GM23248 (cell line): ENCODE results near the gene APH1B. TPM values are rescaled to one million over a fixed set of nuclear protein-coding genes. Genes with fewer than 3 reads are reported as not detected.

Experiments
- DNase-seq: peaks from one replicate; pipeline ENCODE4 v3.0.0-alpha.2; 2015
- H2AFZ ChIP-seq: fragments of 200-600 bp; sonication (generic); 2 replicates; pipeline ENCODE4 v1.6.1; 2016; ENCODE audit warnings: antibody characterized with exemption
- H3F3A ChIP-seq: fragments of 200-600 bp; sonication (generic); 2 replicates; pipeline ENCODE4 v1.6.1; 2016; ENCODE audit warnings: mild to moderate bottlenecking, antibody characterized with exemption, mixed run types; ENCODE audit not compliant: insufficient read depth
- H3K27ac ChIP-seq: fragments of 200-600 bp; sonication (generic); 2 replicates; pipeline ENCODE4 v1.5.1; 2016; ENCODE audit warnings: mild to moderate bottlenecking
- H3K27me3 ChIP-seq: fragments of 200-600 bp; sonication (generic); replicated peaks from 2 replicates; pipeline ENCODE4 v1.6.1; 2016; ENCODE audit warnings: mild to moderate bottlenecking; ENCODE audit not compliant: insufficient read depth
- H3K36me3 ChIP-seq: fragments of 200-600 bp; sonication (generic); 2 replicates; pipeline ENCODE4 v1.6.1; 2016; ENCODE audit warnings: low read depth, mild to moderate bottlenecking
- H3K4me1 ChIP-seq: fragments of 200-600 bp; sonication (generic); 2 replicates; pipeline ENCODE4 v1.6.1; 2016; ENCODE audit warnings: mild to moderate bottlenecking; ENCODE audit not compliant: insufficient read depth
- H3K4me2 ChIP-seq: fragments of 200-600 bp; sonication (generic); one replicate; pipeline ENCODE4 v1.6.1; 2016; ENCODE audit warnings: mild to moderate bottlenecking; ENCODE audit not compliant: unreplicated experiment
- H3K4me3 ChIP-seq: fragments of 200-600 bp; sonication (generic); 2 replicates; pipeline ENCODE4 v1.5.1; 2016; ENCODE audit warnings: mild to moderate bottlenecking
- H3K79me2 ChIP-seq: fragments of 200-600 bp; sonication (generic); 2 replicates; pipeline ENCODE4 v1.6.1; 2016; ENCODE audit warnings: mild to moderate bottlenecking; ENCODE audit not compliant: insufficient read depth
- H3K9ac ChIP-seq: fragments of 200-600 bp; sonication (generic); 2 replicates; pipeline ENCODE4 v1.6.1; 2016; ENCODE audit warnings: mild to moderate bottlenecking
- H3K9me2 ChIP-seq: fragments of 200-600 bp; sonication (generic); 2 replicates; pipeline ENCODE4 v1.6.1; 2016; ENCODE audit warnings: mixed run types, mild to moderate bottlenecking, moderate library complexity; ENCODE audit not compliant: insufficient read depth
- H3K9me3 ChIP-seq: fragments of 200-600 bp; sonication (generic); one replicate; pipeline ENCODE4 v1.6.1; 2017; ENCODE audit warnings: low read depth
- H4K20me1 ChIP-seq: fragments of 200-600 bp; sonication (generic); 2 replicates; pipeline ENCODE4 v1.6.0; 2016; ENCODE audit not compliant: insufficient read depth
- EZH2 ChIP-seq: fragments of 200-600 bp; sonication (generic); IDR thresholded peaks from 2 replicates; pipeline ENCODE4 v1.6.1; 2018; ENCODE audit warnings: antibody characterized with exemption, mild to moderate bottlenecking; ENCODE audit not compliant: insufficient read depth, poor library complexity, severe bottlenecking
- EZH2phosphoT487 ChIP-seq: fragments of 200-600 bp; sonication (generic); IDR thresholded peaks from 2 replicates; pipeline ENCODE4 v1.6.1; 2018; ENCODE audit warnings: antibody characterized with exemption, moderate library complexity, mild to moderate bottlenecking, low read depth; ENCODE audit not compliant: insufficient read depth
- WGBS, 2 experiments: methylation state at CpG; one replicate each; pipeline ENCODE4 v1.1.6; 2015 to 2017; ENCODE audit warnings: low lambda C conversion rate in 2 of 2, low coverage in 1 of 2; ENCODE audit errors: missing lambda C conversion rate in 2 of 2; 5-methylcytosine and 5-hydroxymethylcytosine counted together
- in situ Hi-C: fragments of 300-500 bp; cut with MboI; formaldehyde crosslinking; loops from 2 replicates; pipeline ENCODE4 v1.15.0; 2020
- polyA plus RNA-seq: library from polyadenylated mRNA; unstranded; fragments of >200 nt; fragmentation: Nextera tagmentation; extraction: Ambion mirVana; gene quantifications from 2 replicates; pipeline ENCODE4 v1.2.1, GENCODE V29; 2016
- total RNA-seq: library from RNA; depleted of rRNA; stranded (reverse); fragments of >200 nt; shearing (Covaris generic); gene quantifications from 2 replicates; pipeline ENCODE4 v1.2.3, GENCODE V29; 2014

Gene APH1B
- total and polyA plus RNA-seq, 2 experiments from 2014 or later, result 15.8 to 40.5 TPM

DNA sequence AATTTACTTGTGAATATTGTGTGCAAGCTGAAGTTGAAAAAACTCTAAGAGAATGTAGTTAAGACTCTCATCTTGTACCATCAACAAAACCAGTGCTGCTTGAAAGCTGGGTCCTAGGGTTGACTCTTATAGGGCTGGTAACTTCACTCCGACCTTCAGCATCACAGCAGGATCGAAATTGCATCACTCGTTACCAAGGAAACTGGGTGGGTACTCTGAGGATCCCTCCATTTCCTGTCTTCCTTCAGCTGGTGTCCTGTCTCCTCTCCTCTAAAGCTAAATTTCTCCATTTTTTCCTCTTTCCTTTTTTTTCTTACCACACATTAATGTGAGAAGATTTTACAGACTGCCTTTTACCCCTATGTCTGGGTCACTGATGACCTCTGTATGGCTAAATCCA, 3.0 kb upstream of the APH1B start:
- TF ChIP-seq EZH2phosphoT487, result no peak
- TF ChIP-seq EZH2, result no peak
- WGBS, 2 experiments, result 94 to 98% methylated on average over 3 of the region's 3 CpGs
- Histone ChIP-seq H3K9me2 (no peaks in the 10 kb centered on the region), H4K20me1 (no peaks in the 10 kb centered on the region), H3K4me2 (no peak overlapping the region), H3F3A (peaks cover 18% of the 10 kb centered on the region), H2AFZ (no peak overlapping the region), H3K27ac (no peak overlapping the region), H3K79me2 (no peaks in the 10 kb centered on the region), H3K36me3 (no peaks in the 10 kb centered on the region), H3K4me3 (no peak overlapping the region), H3K27me3 (no peaks in the 10 kb centered on the region), H3K9me3 (no peaks in the 10 kb centered on the region), H3K4me1 (peaks cover 14% of the 10 kb centered on the region), H3K9ac (no peak overlapping the region)
- in situ Hi-C loops, result no loop called here
- DNase-seq, result no peak

DNA sequence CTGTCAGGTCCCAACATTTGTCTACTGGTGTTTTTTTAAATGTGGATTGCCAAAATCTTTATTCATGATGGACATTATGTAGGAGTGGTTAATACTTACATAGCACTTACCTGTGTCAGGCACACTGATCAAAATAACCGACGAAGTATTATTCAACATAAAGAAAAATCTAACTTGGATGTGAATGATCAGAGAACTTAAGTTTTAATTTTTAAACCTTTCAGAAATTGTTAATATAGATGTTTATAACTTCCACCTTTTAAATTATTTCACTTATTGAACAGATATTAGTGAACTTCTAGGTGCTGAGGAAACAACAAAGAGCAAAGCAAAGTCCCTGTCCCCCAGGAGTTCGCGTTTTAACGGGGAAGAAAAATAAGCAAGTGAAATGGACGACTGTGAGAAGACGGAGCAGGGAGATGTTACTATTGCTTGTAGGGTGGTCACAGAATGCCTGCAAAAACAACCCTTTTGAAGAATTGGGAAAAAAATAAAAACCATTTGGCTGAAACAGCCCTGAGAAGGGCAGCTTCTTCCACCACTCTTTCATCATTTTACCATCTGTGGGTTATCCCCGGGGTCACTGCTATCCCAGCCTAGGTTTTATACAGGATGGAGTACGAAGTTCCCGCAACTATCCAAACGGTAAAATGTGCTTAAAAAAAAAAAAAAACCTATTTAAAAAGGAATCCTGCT, 915 bp upstream of the APH1B start:
- in situ Hi-C loops, result no loop called here
- DNase-seq, result no peak
- Histone ChIP-seq H4K20me1 (no peaks in the 10 kb centered on the region), H3K9me2 (no peaks in the 10 kb centered on the region), H3K4me3 (peak overlapping the region; percentile 74), H3K9me3 (no peaks in the 10 kb centered on the region), H3K4me1 (peaks cover 14% of the 10 kb centered on the region), H3F3A (peaks cover 19% of the 10 kb centered on the region), H3K36me3 (peaks cover 4% of the 10 kb centered on the region), H3K27me3 (no peaks in the 10 kb centered on the region), H3K27ac (peak overlapping the region; percentile 63), H2AFZ (peak overlapping the region; percentile 80), H3K4me2 (peak overlapping the region; percentile 90), H3K79me2 (no peaks in the 10 kb centered on the region), H3K9ac (peak overlapping the region; percentile 87)
- WGBS, 2 experiments, result 27% methylated on average over 11 of the region's 11 CpGs
- no peak for TF ChIP-seq EZH2phosphoT487
- TF ChIP-seq EZH2, result no peak

DNA sequence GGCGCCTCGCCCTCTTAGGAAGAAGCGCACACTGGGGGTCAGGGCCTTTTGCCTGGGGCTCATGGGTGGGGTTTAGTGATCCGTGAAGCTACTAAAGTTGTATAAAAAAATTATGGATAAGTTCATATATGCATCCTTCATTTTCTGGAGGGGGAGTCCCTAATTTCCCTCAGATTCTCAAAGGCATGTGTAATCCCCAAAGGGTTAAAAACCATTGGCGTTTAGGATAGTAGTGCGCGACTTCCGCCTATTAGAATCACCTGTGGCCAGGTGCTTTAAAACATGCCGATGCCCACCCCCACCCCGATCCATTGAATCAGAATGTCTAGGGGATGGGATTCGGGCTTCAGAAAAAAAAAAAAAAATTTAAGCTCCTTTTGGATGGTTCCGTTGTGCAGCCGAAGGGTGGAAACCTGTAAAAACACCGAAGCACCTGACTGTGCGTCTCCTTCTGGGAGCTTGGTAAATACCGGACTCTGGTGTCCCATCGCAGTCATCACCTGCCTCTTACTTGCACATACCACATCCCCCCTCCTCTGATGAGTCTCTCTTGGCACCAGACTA, 570 bp downstream of the APH1B start:
- H3K27ac ChIP-seq, result peak overlapping the region; percentile 20; the same call in 1 of the 2 replicates
- no peaks in the 10 kb centered on the region for H3K79me2 ChIP-seq
- in situ Hi-C loops, result no loop called here
- no peaks in the 10 kb centered on the region for H3K27me3 ChIP-seq
- 3 to 4% methylated on average over 17 of the region's 17 CpGs for WGBS, 2 experiments
- peaks cover 19% of the 10 kb centered on the region for H3F3A ChIP-seq
- no peaks in the 10 kb centered on the region for H3K9me3 ChIP-seq
- peak overlapping the region; percentile 83 for H3K4me3 ChIP-seq
- H2AFZ ChIP-seq, result peak overlapping the region; percentile 84
- TF ChIP-seq EZH2phosphoT487 (no peak), EZH2 (no peak)
- no peaks in the 10 kb centered on the region for H4K20me1 ChIP-seq
- H3K36me3 ChIP-seq, result peaks cover 12% of the 10 kb centered on the region
- peak; percentile 22 for DNase-seq
- peaks cover 14% of the 10 kb centered on the region for H3K4me1 ChIP-seq
- peak overlapping the region; percentile 95 for H3K4me2 ChIP-seq
- H3K9me2 ChIP-seq, result no peaks in the 10 kb centered on the region
- H3K9ac ChIP-seq, result peak overlapping the region; percentile 87

DNA sequence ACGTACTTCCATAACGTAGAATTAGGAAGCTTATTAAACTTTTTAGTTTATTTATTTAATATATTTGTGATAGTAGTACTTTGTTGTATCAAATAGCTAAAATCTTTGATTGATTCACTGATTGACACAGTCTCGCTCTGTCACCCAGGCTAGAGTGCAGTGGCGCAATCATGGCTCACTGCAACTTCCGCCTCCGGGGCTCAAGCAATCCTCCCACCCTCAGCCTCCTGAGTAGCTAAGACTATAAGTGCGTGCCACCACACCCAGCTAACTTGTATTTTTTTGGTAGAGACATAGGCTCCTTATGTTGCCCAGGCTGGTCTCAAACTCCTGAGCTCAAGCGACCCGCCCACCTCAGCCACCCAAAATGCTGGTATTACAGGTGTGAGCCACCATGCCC, 5.7 kb downstream of the APH1B start:
- H3K4me1 ChIP-seq, result peaks cover 17% of the 10 kb centered on the region; the same call in 1 of the 2 replicates
- H3F3A ChIP-seq, result peaks cover 14% of the 10 kb centered on the region
- 96 to 99% methylated on average over 9 of the region's 9 CpGs for WGBS, 2 experiments
- no peak overlapping the region for H3K27ac ChIP-seq
- H3K4me2 ChIP-seq, result no peak overlapping the region
- peaks cover 45% of the 10 kb centered on the region for H3K36me3 ChIP-seq
- in situ Hi-C loops, result no loop called here
- TF ChIP-seq EZH2 (no peak), EZH2phosphoT487 (no peak)
- DNase-seq, result no peak
- H3K4me3 ChIP-seq, result no peak overlapping the region
- no peak overlapping the region for H3K9ac ChIP-seq
- H3K79me2 ChIP-seq, result no peaks in the 10 kb centered on the region
- no peaks in the 10 kb centered on the region for H3K27me3 ChIP-seq
- no peaks in the 10 kb centered on the region for H4K20me1 ChIP-seq
- no peaks in the 10 kb centered on the region for H3K9me2 ChIP-seq
- H2AFZ ChIP-seq, result no peak overlapping the region
- H3K9me3 ChIP-seq, result no peaks in the 10 kb centered on the region
